Neutrophil (primary cell): ENCODE measurements around the gene GLS.

Experiments
- H3K27ac ChIP-seq: fragments of 200-600 bp; sonication (generic); 2 replicates; pipeline ENCODE4 v1.5.1; 2016; ENCODE audit warnings: mild to moderate bottlenecking, moderate library complexity
- H3K27me3 ChIP-seq: fragments of 200-600 bp; sonication (generic); 2 replicates; pipeline ENCODE4 v1.6.0; 2016; ENCODE audit warnings: mild to moderate bottlenecking
- H3K36me3 ChIP-seq: fragments of 200-600 bp; sonication (generic); 2 replicates; pipeline ENCODE4 v1.5.1; 2017
- H3K4me1 ChIP-seq, 2 experiments: fragments of 200-600 bp in 1 of 2; sonication (generic) in 1 of 2; 1 replicate in 1 of 2; 2 replicates in 1 of 2; pipeline versions ENCODE4 v1.5.1 to v1.6.1; 2013 to 2016; ENCODE audit warnings: low read depth in 1 of 2, low read length in 1 of 2, mild to moderate bottlenecking in 1 of 2, moderate library complexity in 1 of 2; ENCODE audit not compliant: control insufficient read depth in 1 of 2, insufficient read depth in 1 of 2
- H3K4me3 ChIP-seq, 2 experiments: fragments of 200-600 bp in 1 of 2; sonication (generic) in 1 of 2; 1 replicate in 1 of 2; 2 replicates in 1 of 2; pipeline ENCODE4 v1.5.1; 2013 to 2016; ENCODE audit warnings: low read depth in 1 of 2, low read length in 1 of 2, mild to moderate bottlenecking in 1 of 2, moderate library complexity in 1 of 2
- H3K9me3 ChIP-seq: fragments of 200-600 bp; sonication (generic); 2 replicates; pipeline ENCODE4 v1.5.1; 2016
- CTCF ChIP-seq: fragments of 200-600 bp; sonication (generic); IDR thresholded peaks from 2 replicates; pipeline ENCODE4 v1.5.1; 2016; ENCODE audit warnings: antibody characterized with exemption

Gene GLS

GRCh38 chr2:191012346-191012745, 131.7 kb downstream of the GLS start:
- peak overlapping the region; percentile 96 for H3K27ac ChIP-seq
- peaks cover 35 to 40% of the 10 kb centered on the region in 2 experiments for H3K4me1 ChIP-seq

GRCh38 chr2:191012845-191013681, 132.4 kb downstream of the GLS start:
- Histone ChIP-seq H3K4me1 (peaks cover 35 to 40% of the 10 kb centered on the region in 2 experiments), H3K27me3 (no peaks in the 10 kb centered on the region), H3K27ac (peak overlapping the region; percentile 96), H3K9me3 (no peaks in the 10 kb centered on the region), H3K4me3 (peak overlapping the region; percentile 96 to 97), H3K36me3 (peaks cover 40% of the 10 kb centered on the region)
- TF ChIP-seq CTCF: no peak

More at GRCh38 chr2:191012346-191012745, 131.7 kb downstream of the GLS start:
- no peak for TF ChIP-seq CTCF
- H3K27me3 ChIP-seq: no peaks in the 10 kb centered on the region
- H3K36me3 ChIP-seq: peaks cover 48% of the 10 kb centered on the region
- H3K4me3 ChIP-seq: peak overlapping the region; percentile 96 to 97
- no peaks in the 10 kb centered on the region for H3K9me3 ChIP-seq

- H3K36me3 ChIP-seq: peaks cover 35% of the 10 kb centered on the region
- H3K27me3 ChIP-seq: no peaks in the 10 kb centered on the region
- TF ChIP-seq CTCF: no peak
- peak overlapping the region; percentile 96 for H3K27ac ChIP-seq
- no peaks in the 10 kb centered on the region for H3K9me3 ChIP-seq
- peaks cover 35 to 37% of the 10 kb centered on the region in 2 experiments for H3K4me1 ChIP-seq
- peak overlapping the region; percentile 96 to 97 for H3K4me3 ChIP-seq
Measured at GRCh38 chr2:191013682-191013931, 133.0 kb downstream of the GLS start.

- peak within 1 kb of the TSS; percentile 96 to 97 for H3K4me3 ChIP-seq
- H3K27me3 ChIP-seq: no peaks in the 10 kb centered on the region
- H3K4me1 ChIP-seq: peaks cover 35 to 37% of the 10 kb centered on the region in 2 experiments
- H3K36me3 ChIP-seq: peaks cover 30% of the 10 kb centered on the region
- TF ChIP-seq CTCF: peak; percentile 46
- no peaks in the 10 kb centered on the region for H3K9me3 ChIP-seq
- peak within 1 kb of the TSS; percentile 96 for H3K27ac ChIP-seq
Measured at GRCh38 chr2:191013932-191014652, 133.5 kb downstream of the GLS start, which contains the start of gene STAT1. TSS of gene STAT1 (minus strand) at chr2:191014171. CDS start at chr2:191010003, 4,168 bp downstream.

GRCh38 chr2:191014653-191015020, 134.0 kb downstream of the GLS start:
- peak overlapping the region; percentile 96 to 97 for H3K4me3 ChIP-seq
- H3K36me3 ChIP-seq: peaks cover 25% of the 10 kb centered on the region
- H3K9me3 ChIP-seq: no peaks in the 10 kb centered on the region
- peak overlapping the region; percentile 96 for H3K27ac ChIP-seq
- H3K4me1 ChIP-seq: peaks cover 38 to 40% of the 10 kb centered on the region in 2 experiments
- H3K27me3 ChIP-seq: no peaks in the 10 kb centered on the region
- TF ChIP-seq CTCF: no peak
